ENCODE results near the gene RUBCNL. TPM values are rescaled to one million over a fixed set of nuclear protein-coding genes. Genes with fewer than 3 reads are reported as not detected.

The RUBCNL gene
- total and polyA plus RNA-seq, 2 of the 8 experiments (the other 6 are each of a cell fraction or from before 2014, with no cell fraction given) = 2.6 to 4.9 TPM

DNA sequence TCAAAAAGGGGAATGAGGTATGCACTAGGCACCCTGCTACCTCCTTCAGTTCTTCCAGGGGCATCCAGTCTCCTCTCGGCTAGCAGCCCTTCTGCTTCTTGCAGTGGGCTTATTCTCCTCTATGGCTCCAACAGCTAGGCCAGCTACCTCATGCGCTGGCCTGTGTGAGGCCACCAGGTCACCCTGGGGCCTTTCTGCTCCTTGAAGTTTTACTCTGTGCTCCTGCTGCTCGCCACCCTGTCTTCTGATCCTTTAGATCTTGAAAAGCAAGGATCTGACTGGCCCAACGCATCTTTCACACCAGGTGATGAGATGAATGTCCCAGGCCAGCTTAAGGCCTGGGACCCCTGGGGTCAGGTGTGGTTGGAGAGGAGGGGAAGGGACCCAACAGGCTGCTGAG is 66.2 kb downstream of the RUBCNL start:
- Histone ChIP-seq H2AFZ (ENCODE audit: low read length) (no peak overlapping the region), H3K14ac (ENCODE audit: insufficient read length) (no peak overlapping the region), H3K4ac (replicated peaks; ENCODE audit: insufficient read length, low read depth, low read length) (no peak overlapping the region), H3K18ac (ENCODE audit: extremely low read depth, low read length) (no peak overlapping the region), H3K79me1 (ENCODE audit: low read depth, low read length) (no peaks in the 10 kb centered on the region), H2BK5ac (ENCODE audit: low read depth, low read length) (no peak overlapping the region), H3K27me3 (replicated peaks in 1 of 4; ENCODE audit: control insufficient read depth in 3 of 4, extremely low read depth in 1 of 4, insufficient read depth in 3 of 4, low read length in 3 of 4) (no peaks in the 10 kb centered on the region), H3K4me1 (replicated peaks in 1 of 4; ENCODE audit: control insufficient read depth in 3 of 4, insufficient read depth in 4 of 4, low read length in 3 of 4) (no peaks in the 10 kb centered on the region), H2AK5ac (ENCODE audit: low read depth, low read length) (no peak overlapping the region), H3K79me2 (ENCODE audit: control insufficient read depth in 1 of 2, insufficient read depth in 2 of 2, low read length in 2 of 2) (no peaks in the 10 kb centered on the region), H2BK20ac (ENCODE audit: low read length) (no peak overlapping the region), H3K4me3 (ENCODE audit: extremely low read depth in 1 of 4, insufficient read depth in 2 of 4, low read depth in 3 of 4, low read length in 4 of 4) (no peak overlapping the region), H2BK120ac (replicated peaks; ENCODE audit: low read depth, low read length) (no peak overlapping the region), H3K4me2 (ENCODE audit: insufficient read depth in 1 of 2, low read depth in 2 of 2, low read length in 2 of 2) (no peak overlapping the region), H3K36me3 (ENCODE audit: control insufficient read depth in 2 of 4, insufficient read depth in 4 of 4, low read length in 3 of 4) (no peaks in the 10 kb centered on the region), H4K8ac (ENCODE audit: extremely low read depth, insufficient read depth, low read length) (no peak overlapping the region), H3K23me2 (ENCODE audit: low read depth, low read length) (no peaks in the 10 kb centered on the region), H3K9me3 (ENCODE audit: insufficient read depth in 2 of 2, low read depth in 1 of 2, low read length in 1 of 2) (no peaks in the 10 kb centered on the region), H3K56ac (replicated peaks; ENCODE audit: insufficient read length, low read depth, low read length) (no peak overlapping the region), H3K9ac (replicated peaks in 1 of 4; ENCODE audit: extremely low read depth in 1 of 4, low read depth in 3 of 4, low read length in 3 of 4) (no peak overlapping the region), H4K5ac (ENCODE audit: insufficient read length, low read depth, low read length) (no peak overlapping the region), H4K20me1 (replicated peaks in 1 of 2; ENCODE audit: control insufficient read depth in 1 of 2, insufficient read depth in 2 of 2, low read length in 2 of 2) (no peaks in the 10 kb centered on the region), H2BK12ac (ENCODE audit: low read depth, low read length) (no peak overlapping the region), H4K91ac (replicated peaks; ENCODE audit: insufficient read length, low read length) (no peak overlapping the region), H3K23ac (ENCODE audit: insufficient read length) (no peak overlapping the region), H2BK15ac (ENCODE audit: low read length) (no peak overlapping the region), H3K27ac (ENCODE audit: low read depth, low read length) (no peak overlapping the region)
- TF ChIP-seq, protein P1, sequence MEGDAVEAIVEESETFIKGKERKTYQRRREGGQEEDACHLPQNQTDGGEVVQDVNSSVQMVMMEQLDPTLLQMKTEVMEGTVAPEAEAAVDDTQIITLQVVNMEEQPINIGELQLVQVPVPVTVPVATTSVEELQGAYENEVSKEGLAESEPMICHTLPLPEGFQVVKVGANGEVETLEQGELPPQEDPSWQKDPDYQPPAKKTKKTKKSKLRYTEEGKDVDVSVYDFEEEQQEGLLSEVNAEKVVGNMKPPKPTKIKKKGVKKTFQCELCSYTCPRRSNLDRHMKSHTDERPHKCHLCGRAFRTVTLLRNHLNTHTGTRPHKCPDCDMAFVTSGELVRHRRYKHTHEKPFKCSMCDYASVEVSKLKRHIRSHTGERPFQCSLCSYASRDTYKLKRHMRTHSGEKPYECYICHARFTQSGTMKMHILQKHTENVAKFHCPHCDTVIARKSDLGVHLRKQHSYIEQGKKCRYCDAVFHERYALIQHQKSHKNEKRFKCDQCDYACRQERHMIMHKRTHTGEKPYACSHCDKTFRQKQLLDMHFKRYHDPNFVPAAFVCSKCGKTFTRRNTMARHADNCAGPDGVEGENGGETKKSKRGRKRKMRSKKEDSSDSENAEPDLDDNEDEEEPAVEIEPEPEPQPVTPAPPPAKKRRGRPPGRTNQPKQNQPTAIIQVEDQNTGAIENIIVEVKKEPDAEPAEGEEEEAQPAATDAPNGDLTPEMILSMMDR (IDR thresholded peaks at IDR 0.05; ENCODE audit: control extremely low read depth in 1 of 3, insufficient read depth in 1 of 3, low read depth in 1 of 3, low read length in 3 of 3) = no peak
- TF ChIP-seq, protein P2, sequence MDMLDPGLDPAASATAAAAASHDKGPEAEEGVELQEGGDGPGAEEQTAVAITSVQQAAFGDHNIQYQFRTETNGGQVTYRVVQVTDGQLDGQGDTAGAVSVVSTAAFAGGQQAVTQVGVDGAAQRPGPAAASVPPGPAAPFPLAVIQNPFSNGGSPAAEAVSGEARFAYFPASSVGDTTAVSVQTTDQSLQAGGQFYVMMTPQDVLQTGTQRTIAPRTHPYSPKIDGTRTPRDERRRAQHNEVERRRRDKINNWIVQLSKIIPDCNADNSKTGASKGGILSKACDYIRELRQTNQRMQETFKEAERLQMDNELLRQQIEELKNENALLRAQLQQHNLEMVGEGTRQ (IDR thresholded peaks at IDR 0.05; ENCODE audit: low read length) = no peak
- TF ChIP-seq BRCA1 (IDR thresholded peaks at IDR 0.05; ENCODE audit: low read depth, low read length) (no peak), NANOG (IDR thresholded peaks at IDR 0.05; ENCODE audit: insufficient read depth, low read depth, low read length, poor library complexity, severe bottlenecking) (no peak), CHD1 (IDR thresholded peaks at IDR 0.05; ENCODE audit: low read depth, low read length) (no peak), GABPA (IDR thresholded peaks at IDR 0.05; ENCODE audit: borderline replicate concordance, insufficient read depth, low read length) (no peak), ASH2L (IDR thresholded peaks at IDR 0.05; ENCODE audit: low read length) (no peak), POLR2AphosphoS5 (IDR thresholded peaks at IDR 0.05; ENCODE audit: low read depth, low read length) (no peak), SIX5 (IDR thresholded peaks at IDR 0.05; ENCODE audit: low read depth, low read length) (no peak), CBX5 (IDR thresholded peaks at IDR 0.05; ENCODE audit: low read depth, low read length) (no peak)
- DNase-seq (ENCODE audit: low read depth in 1 of 2, low spot score in 2 of 2) (no peak), FAIRE-seq (no peak)
- ChIA-PET CTCF (ENCODE audit: partially characterized antibody) (interaction anchor here (0.5 to 2.2 kb wide), 16 partner anchors 9 to 195 kb away, joined by 3 to 9 read pairs (median 4); no protein-coding TSS in a partner anchor), POLR2A (ENCODE audit: partially characterized antibody) (interaction anchor here (0.5 kb wide), 1 partner anchor 127 kb away, joined by 4 read pairs; no protein-coding TSS in a partner anchor)
- 92% methylated on average over 4 of the region's 4 CpGs; no CpG with 5 or more reads in 1 of the 2 experiments for WGBS, 2 experiments (ENCODE audit: extremely low coverage in 1 of 2, insufficient coverage in 1 of 2, insufficient read length in 1 of 2, insufficient replicate concordance in 2 of 2, low coverage in 1 of 2, low lambda C conversion rate in 2 of 2, missing lambda C conversion rate in 1 of 2)

Measured in H1 (cell line).